PFSK-1 (cell line): ENCODE results near the gene H1-8.

Experiments
- FOXP2 ChIP-seq: optimal IDR thresholded peaks from 2 replicates; pipeline ENCODE3; 2011; ENCODE audit warnings: borderline replicate concordance, control low read depth, inconsistent platforms; ENCODE audit not compliant: insufficient read depth; ENCODE audit errors: extremely low read length, extremely low read depth
- POLR2AphosphoS5 ChIP-seq: IDR thresholded peaks from 2 replicates; pipeline ENCODE4 v1.6.1; 2012; ENCODE audit warnings: low read depth, mild to moderate bottlenecking, control low read depth, low read length, moderate library complexity
- SIN3A ChIP-seq: IDR thresholded peaks from 2 replicates; pipeline ENCODE4 v1.6.1; 2012; ENCODE audit warnings: mild to moderate bottlenecking, low read length, moderate library complexity, borderline replicate concordance; ENCODE audit not compliant: insufficient read depth
- TAF1 ChIP-seq: IDR thresholded peaks from 2 replicates; pipeline ENCODE4 v1.6.1; 2012; ENCODE audit warnings: low read length, control low read depth, borderline replicate concordance; ENCODE audit not compliant: insufficient read depth
- TF ChIP-seq, protein P1 (sequence below), 2 experiments: IDR thresholded peaks; 2 replicates each; pipeline versions ENCODE4 v1.6.1 to v1.8.0; 2011 to 2012; ENCODE audit warnings: low read depth in 2 of 2, low read length in 2 of 2, control low read depth in 1 of 2, inconsistent platforms in 1 of 2, mild to moderate bottlenecking in 1 of 2, moderate library complexity in 1 of 2; ENCODE audit not compliant: insufficient read depth in 1 of 2

The H1-8 gene

DNA sequence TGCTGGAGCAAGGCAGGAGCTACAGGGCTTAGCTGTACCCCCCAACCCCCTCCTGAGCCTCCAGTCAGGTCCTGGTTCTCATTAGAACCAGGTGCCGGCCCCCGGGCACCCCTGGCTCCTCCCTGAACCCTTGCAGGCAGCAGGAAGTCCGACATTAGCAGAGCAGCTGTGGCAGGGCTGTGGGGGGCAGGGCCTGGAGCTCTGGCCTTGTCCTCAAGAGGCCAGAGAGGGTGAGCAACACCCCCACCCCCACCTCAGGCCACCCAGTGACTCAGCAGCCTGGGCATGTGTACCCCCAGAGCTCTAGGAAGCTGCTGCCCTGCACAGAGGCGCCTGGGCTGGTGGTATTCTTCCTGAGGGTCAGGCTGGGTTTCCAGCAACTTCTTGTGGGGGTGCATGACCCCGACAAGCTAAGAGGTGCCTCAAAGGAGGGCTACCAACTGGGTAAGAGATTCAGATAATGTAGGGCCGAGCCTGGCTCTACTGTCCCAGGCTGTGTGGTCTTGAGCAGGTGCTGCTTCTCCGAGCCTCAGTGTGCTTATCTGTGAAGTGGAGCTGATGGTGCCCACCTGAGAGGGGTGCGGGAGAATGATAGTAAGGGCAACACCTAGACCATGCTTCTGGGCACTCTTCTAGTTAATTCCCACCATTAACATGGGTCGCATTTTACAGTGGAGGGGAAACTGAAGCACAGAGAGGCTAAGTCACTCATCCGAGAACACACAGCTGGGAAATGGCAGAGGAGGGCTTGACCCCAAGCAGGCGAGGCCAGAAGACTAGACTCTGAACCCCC, 16.0 kb downstream of the H1-8 start:
- no peak for TF ChIP-seq SIN3A
- TF ChIP-seq FOXP2, result no peak
- no peak for TF ChIP-seq POLR2AphosphoS5

DNA sequence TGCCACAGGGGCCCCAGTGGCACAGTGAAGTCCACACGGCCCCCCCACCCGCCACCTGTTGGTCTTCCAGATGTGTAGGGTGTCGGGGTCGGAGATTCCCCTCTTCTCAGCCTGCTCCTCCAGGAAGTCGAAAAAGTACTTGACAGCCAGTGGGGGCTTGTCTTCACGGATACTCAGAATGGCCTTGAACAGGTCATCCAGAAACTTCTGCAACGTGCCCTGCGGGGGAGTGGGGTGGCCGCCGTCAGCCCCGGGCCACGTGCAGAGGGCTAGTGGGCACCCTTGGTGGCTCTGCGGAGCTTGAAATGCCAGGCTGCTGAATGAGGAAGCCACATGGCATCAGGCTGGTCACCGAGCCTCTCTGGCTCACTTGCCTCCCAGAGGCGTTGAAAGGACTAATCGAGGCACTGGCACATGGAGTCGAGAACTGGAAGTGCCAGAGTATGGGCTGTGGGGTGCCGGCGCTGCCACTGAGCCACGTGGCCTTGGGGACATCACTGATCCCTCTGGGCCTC, 16.6 kb downstream of the H1-8 start:
- TF ChIP-seq, protein P1, sequence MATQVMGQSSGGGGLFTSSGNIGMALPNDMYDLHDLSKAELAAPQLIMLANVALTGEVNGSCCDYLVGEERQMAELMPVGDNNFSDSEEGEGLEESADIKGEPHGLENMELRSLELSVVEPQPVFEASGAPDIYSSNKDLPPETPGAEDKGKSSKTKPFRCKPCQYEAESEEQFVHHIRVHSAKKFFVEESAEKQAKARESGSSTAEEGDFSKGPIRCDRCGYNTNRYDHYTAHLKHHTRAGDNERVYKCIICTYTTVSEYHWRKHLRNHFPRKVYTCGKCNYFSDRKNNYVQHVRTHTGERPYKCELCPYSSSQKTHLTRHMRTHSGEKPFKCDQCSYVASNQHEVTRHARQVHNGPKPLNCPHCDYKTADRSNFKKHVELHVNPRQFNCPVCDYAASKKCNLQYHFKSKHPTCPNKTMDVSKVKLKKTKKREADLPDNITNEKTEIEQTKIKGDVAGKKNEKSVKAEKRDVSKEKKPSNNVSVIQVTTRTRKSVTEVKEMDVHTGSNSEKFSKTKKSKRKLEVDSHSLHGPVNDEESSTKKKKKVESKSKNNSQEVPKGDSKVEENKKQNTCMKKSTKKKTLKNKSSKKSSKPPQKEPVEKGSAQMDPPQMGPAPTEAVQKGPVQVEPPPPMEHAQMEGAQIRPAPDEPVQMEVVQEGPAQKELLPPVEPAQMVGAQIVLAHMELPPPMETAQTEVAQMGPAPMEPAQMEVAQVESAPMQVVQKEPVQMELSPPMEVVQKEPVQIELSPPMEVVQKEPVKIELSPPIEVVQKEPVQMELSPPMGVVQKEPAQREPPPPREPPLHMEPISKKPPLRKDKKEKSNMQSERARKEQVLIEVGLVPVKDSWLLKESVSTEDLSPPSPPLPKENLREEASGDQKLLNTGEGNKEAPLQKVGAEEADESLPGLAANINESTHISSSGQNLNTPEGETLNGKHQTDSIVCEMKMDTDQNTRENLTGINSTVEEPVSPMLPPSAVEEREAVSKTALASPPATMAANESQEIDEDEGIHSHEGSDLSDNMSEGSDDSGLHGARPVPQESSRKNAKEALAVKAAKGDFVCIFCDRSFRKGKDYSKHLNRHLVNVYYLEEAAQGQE (IDR thresholded peaks at IDR 0.05; ENCODE audit: insufficient read depth in 1 of 2, low read depth in 2 of 2, low read length in 2 of 2), result no peak
- TF ChIP-seq TAF1 (no peak), POLR2AphosphoS5 (no peak), SIN3A (no peak), FOXP2 (no peak)

DNA sequence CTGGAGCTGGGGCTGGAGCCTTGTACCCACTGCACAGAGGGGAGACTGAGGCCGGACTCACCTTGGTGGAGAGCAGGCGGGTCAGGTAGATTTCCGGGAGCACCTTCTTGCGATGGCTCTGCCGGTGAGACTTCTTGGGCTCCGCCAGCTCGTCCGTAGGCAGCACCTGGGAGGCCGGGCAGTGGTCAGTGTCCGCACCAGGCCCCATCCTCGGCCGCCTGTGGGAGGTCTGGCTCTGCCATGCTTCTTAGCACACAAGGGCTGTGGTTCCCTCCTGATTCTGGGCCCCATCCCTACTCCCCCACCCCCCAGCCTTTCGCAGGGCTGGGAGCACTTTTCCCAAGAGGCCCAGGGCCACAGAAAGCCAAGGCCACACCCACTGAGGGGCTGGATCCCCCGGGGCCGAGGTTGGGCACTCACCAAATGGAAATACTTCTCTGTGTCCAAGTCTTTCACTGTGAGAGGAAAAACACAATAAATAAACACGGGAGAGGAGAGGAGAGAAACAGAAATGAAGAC, 17.4 kb downstream of the H1-8 start:
- TF ChIP-seq FOXP2 (no peak), POLR2AphosphoS5 (no peak), SIN3A (no peak), TAF1 (no peak)
- TF ChIP-seq, protein P1 (IDR thresholded peaks at IDR 0.05; ENCODE audit: insufficient read depth in 1 of 2, low read depth in 2 of 2, low read length in 2 of 2), result no peak

DNA sequence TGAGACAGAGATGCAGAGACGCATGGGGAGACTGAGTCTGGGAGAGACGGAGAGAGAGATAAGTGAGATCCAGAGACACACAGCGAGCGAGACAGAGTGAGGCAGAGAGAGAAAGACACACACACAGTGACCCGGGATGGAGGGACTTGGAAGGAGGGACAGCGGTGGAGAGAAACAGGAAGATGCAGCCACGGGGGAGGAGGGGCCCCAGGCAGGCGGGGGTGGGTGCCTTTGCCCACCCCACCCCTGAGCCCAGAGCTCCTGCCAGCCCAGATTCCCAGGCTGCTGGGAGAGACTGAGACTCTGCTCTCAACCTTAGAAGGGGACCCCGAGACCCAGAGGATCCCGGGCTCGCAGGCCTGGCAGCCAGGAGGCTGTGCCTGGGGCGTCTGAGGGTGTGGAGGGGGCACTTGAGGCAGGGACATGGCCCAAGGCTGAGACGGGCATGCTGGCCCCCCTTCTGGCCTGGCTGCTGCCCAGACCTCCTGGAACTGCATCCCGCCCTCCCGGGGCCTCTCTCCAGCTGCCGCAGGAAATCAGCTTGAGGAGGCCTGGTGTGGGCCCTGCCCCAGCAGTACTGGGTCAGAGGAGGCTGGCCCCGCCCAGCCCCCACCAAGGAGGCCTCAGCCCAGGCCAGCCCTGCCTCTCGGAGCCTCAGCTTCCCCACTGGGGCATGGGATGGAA, 18.1 kb downstream of the H1-8 start:
- TF ChIP-seq SIN3A (no peak), POLR2AphosphoS5 (no peak)
- TF ChIP-seq, protein P1 (IDR thresholded peaks at IDR 0.05; ENCODE audit: insufficient read depth in 1 of 2, low read depth in 2 of 2, low read length in 2 of 2), result no peak

DNA sequence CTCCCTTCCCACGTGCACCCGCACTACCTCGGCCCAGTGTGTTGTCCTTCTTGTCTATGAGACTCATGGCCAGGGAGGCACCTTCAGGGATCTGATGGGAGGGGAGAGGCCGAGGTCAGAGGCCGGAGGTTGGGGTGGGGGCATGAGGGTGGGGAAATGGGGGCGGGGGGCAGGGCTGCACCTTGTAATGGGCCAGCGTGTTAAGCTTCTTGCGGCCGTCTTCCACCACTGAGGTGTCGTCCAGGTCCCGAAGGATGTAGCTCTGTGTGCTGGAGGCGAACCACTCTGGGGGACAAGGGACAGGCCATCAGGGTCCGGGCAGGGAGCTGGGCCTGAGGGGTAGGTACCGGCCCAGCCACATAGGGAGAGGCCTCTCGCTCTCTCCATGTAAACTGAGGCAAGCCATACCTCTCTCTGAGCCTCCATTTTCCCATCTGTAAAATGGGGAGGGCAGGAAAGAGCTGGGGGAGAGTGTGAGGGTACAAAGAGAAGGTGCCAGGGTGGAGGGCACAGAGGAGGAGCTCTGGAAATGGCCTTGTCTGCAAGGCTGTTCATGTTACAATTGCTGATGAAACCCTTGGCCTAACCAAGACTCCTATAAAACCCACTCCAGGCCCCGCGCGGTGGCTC, 18.8 kb downstream of the H1-8 start:
- TF ChIP-seq FOXP2, result no peak
- TF ChIP-seq, protein P1 (IDR thresholded peaks at IDR 0.05; ENCODE audit: insufficient read depth in 1 of 2, low read depth in 2 of 2, low read length in 2 of 2), result no peak
- TF ChIP-seq SIN3A, result no peak
- TF ChIP-seq TAF1, result no peak
- TF ChIP-seq POLR2AphosphoS5, result no peak
